ENCODE data around the gene DYNC1I2. TPM values are rescaled to one million over a fixed set of nuclear protein-coding genes. Genes with fewer than 3 reads are reported as not detected.
"Not testable (repeated sequence)": the region's sequence is repeated elsewhere in the genome, so short reads cannot be mapped to it uniquely, and the experiment has no call there.

DYNC1I2 gene
- total RNA-seq, 2 experiments from 2014 or later: 42.3 to 58.5 TPM

DNA sequence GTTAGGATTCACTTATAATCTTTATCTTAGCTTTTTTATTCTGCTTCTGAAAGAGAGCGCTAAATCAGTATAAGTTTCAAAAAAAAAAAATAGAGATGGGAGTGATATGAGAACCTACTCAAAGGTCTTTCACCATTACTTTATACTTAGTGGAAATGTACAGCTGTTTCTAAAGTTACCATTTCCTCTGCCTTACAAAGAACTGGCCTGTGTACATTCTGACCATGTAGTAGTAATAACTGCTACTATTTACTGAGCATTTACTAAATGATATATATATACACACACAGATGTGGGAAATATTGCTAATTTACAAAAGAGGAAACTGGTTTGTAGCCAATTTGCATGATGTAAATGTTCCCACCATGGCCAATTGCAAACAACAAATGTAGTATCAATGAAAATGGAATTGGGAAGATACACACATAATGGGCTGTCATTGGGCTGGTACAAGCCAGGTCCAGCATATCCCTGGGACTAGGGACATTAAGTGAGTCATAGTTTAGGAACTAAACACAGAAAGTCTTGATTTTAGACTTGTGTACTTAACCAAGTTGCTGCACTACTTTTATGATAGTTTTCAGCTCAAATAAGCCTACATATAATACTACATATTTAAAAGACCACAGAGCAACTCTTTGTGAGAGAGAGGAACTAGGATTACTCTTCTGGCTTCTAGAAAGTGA lies 67.1 kb downstream of the DYNC1I2 start:
- no peak overlapping the region for H2AFZ ChIP-seq (ENCODE audit: low read length)
- no peaks in the 10 kb centered on the region for H4K20me1 ChIP-seq (ENCODE audit: insufficient read depth, low read length)
- H3K27ac ChIP-seq (ENCODE audit: low read depth, low read length, poor library complexity, severe bottlenecking): no peak overlapping the region
- TF ChIP-seq, protein P1, sequence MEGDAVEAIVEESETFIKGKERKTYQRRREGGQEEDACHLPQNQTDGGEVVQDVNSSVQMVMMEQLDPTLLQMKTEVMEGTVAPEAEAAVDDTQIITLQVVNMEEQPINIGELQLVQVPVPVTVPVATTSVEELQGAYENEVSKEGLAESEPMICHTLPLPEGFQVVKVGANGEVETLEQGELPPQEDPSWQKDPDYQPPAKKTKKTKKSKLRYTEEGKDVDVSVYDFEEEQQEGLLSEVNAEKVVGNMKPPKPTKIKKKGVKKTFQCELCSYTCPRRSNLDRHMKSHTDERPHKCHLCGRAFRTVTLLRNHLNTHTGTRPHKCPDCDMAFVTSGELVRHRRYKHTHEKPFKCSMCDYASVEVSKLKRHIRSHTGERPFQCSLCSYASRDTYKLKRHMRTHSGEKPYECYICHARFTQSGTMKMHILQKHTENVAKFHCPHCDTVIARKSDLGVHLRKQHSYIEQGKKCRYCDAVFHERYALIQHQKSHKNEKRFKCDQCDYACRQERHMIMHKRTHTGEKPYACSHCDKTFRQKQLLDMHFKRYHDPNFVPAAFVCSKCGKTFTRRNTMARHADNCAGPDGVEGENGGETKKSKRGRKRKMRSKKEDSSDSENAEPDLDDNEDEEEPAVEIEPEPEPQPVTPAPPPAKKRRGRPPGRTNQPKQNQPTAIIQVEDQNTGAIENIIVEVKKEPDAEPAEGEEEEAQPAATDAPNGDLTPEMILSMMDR (conservative IDR thresholded peaks at IDR 0.05; ENCODE audit: low read length): no peak
- TF ChIP-seq EZH2phosphoT487 (IDR thresholded peaks at IDR 0.05; ENCODE audit: borderline replicate concordance, low read depth, low read length): no peak
- no peaks in the 10 kb centered on the region for H3K79me2 ChIP-seq (ENCODE audit: insufficient read depth, low read depth, low read length)
- intact Hi-C loops (cut with micrococcal nuclease; ENCODE audit: unreplicated experiment): no loop called here
- ChIA-PET CTCF (ENCODE audit: unreplicated experiment) (interaction anchor here (0.5 kb wide), 1 partner anchor 57 kb away, joined by 3 read pairs; no protein-coding TSS in a partner anchor), POLR2A (interaction anchor here (0.6 to 1.1 kb wide), 7 partner anchors 10 to 1454 kb away, joined by 3 to 7 read pairs (median 4); no protein-coding TSS in a partner anchor)
- peaks cover 19% of the 10 kb centered on the region for H3K36me3 ChIP-seq (ENCODE audit: insufficient read depth, low read length)
- H3K9me3 ChIP-seq (ENCODE audit: low read length): no peaks in the 10 kb centered on the region
- no peak overlapping the region for H3K4me2 ChIP-seq (ENCODE audit: low read length)
- H3K4me1 ChIP-seq (ENCODE audit: insufficient read depth, low read length, poor library complexity, severe bottlenecking): no peaks in the 10 kb centered on the region
- BruUV-seq (replicated peaks): no TSS peak
- DNase-seq (ENCODE audit: low spot score): no peak
- no peak overlapping the region for H3K4me3 ChIP-seq (ENCODE audit: low read depth, low read length, poor library complexity, severe bottlenecking)
- no peaks in the 10 kb centered on the region for H3K9me2 ChIP-seq (ENCODE audit: insufficient read depth, low read length)

DNA sequence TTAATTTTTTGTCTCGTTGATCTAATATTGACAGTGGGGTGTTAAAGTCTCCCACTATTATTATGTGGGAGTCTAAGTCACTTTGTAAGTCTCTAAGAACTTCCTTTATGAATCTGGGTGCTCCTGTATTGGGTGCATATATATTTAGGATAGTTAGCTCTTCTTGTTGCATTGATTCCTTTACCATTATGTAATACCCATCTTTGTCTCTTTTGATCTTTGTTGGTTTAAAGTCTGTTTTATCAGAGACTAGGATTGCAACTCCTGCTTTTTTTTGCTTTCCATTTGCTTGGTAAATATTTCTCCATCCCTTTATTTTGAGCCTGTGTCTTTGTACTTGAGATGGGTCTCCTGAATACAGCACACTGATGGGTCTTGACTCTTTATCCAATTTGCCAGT lies 71.5 kb downstream of the DYNC1I2 start:
- BruUV-seq (replicated peaks); intact Hi-C loops (cut with micrococcal nuclease; ENCODE audit: unreplicated experiment): not testable (repeated sequence)

DNA sequence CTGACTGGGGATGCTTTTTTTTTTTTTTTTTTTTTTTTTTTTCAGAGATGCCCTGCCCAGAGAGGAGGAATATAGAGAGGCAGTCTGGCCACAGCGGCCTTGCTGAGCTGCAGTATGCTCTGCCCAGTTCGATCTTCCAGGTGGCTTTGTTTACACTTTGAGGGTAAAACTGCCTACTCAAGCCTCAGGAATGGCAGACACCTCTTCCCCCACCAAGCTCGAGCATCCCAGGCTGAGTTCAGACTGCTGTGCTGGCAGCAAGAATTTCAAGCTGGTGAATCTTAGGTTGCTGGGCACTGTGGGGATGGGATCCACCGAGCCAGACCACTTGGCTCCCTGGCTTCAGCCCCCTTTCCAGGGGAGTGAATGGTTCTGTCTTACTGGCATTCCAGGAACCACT lies 73.9 kb downstream of the DYNC1I2 start:
- POLR2A ChIA-PET: interaction anchor here (0.6 to 1.2 kb wide), 3 partner anchors 23 to 92 kb away, joined by 3 read pairs; no protein-coding TSS in a partner anchor
- CTCF ChIA-PET (ENCODE audit: unreplicated experiment): not testable (repeated sequence)
- intact Hi-C loops (cut with micrococcal nuclease; ENCODE audit: unreplicated experiment): loop anchor here (10.0 kb wide), 1 partner anchor 186 kb away; no protein-coding TSS in a partner anchor

More for the DNA sequence above, 71.5 kb downstream of the DYNC1I2 start:
- POLR2A ChIA-PET: interaction anchor here (1.0 kb wide), 1 partner anchor 15 kb away, joined by 3 read pairs; no protein-coding TSS in a partner anchor
- H3K4me1 ChIP-seq (ENCODE audit: insufficient read depth, low read length, poor library complexity, severe bottlenecking); H3K9me3 ChIP-seq (ENCODE audit: low read length); H3K27ac ChIP-seq (ENCODE audit: low read depth, low read length, poor library complexity, severe bottlenecking); H3K4me3 ChIP-seq (ENCODE audit: low read depth, low read length, poor library complexity, severe bottlenecking); H2AFZ ChIP-seq (ENCODE audit: low read length); H3K79me2 ChIP-seq (ENCODE audit: insufficient read depth, low read depth, low read length); H4K20me1 ChIP-seq (ENCODE audit: insufficient read depth, low read length); CTCF ChIA-PET (ENCODE audit: unreplicated experiment); H3K9me2 ChIP-seq (ENCODE audit: insufficient read depth, low read length); DNase-seq (ENCODE audit: low spot score); H3K4me2 ChIP-seq (ENCODE audit: low read length): not testable (repeated sequence)
- H3K36me3 ChIP-seq (ENCODE audit: insufficient read depth, low read length): peaks cover 22% of the 10 kb centered on the region

More for the DNA sequence above, 73.9 kb downstream of the DYNC1I2 start:
- peaks cover 22% of the 10 kb centered on the region for H3K36me3 ChIP-seq (ENCODE audit: insufficient read depth, low read length)
- not testable (repeated sequence) for H3K9me2 ChIP-seq (ENCODE audit: insufficient read depth, low read length); H3K27ac ChIP-seq (ENCODE audit: low read depth, low read length, poor library complexity, severe bottlenecking); BruUV-seq (replicated peaks); H3K4me2 ChIP-seq (ENCODE audit: low read length); DNase-seq (ENCODE audit: low spot score); H3K9me3 ChIP-seq (ENCODE audit: low read length); H3K79me2 ChIP-seq (ENCODE audit: insufficient read depth, low read depth, low read length); H2AFZ ChIP-seq (ENCODE audit: low read length); H3K4me1 ChIP-seq (ENCODE audit: insufficient read depth, low read length, poor library complexity, severe bottlenecking); H3K4me3 ChIP-seq (ENCODE audit: low read depth, low read length, poor library complexity, severe bottlenecking); H4K20me1 ChIP-seq (ENCODE audit: insufficient read depth, low read length)

All from OCI-LY7 (cell line).